Left ventricle myocardium inferior (tissue), 1 donor: ENCODE measurements around the gene AGAP1. TPM values are rescaled to one million over a fixed set of nuclear protein-coding genes. Genes with fewer than 3 reads are reported as not detected.

Experiments used
- DNase-seq: peaks from one replicate; pipeline ENCODE4 v3.0.0-alpha.2; 2020
- H3K27ac ChIP-seq: fragments of 200-600 bp; replicated peaks from 2 replicates; pipeline ENCODE4 v1.8.0; 2021
- H3K27me3 ChIP-seq: fragments of 200-600 bp; 2 replicates; pipeline ENCODE4 v1.8.0; 2021; ENCODE audit warnings: low read depth
- H3K36me3 ChIP-seq: fragments of 200-600 bp; 2 replicates; pipeline ENCODE4 v1.8.0; 2021
- H3K4me1 ChIP-seq: fragments of 200-600 bp; 2 replicates; pipeline ENCODE4 v1.8.0; 2021
- H3K4me3 ChIP-seq: fragments of 200-600 bp; 2 replicates; pipeline ENCODE4 v1.8.0; 2021; ENCODE audit warnings: mild to moderate bottlenecking, moderate library complexity
- H3K9me3 ChIP-seq: fragments of 200-600 bp; replicated peaks from 2 replicates; pipeline ENCODE4 v1.8.0; 2021
- intact Hi-C: fragments of 100-400 bp; cut with micrococcal nuclease; formaldehyde crosslinking; loops from one replicate; pipeline ENCODE4 v1.11.0; 2022
- total RNA-seq: library from RNA; stranded (reverse); fragmentation: NEBNext Ultra II Directional; extraction: Animal tissue kit (Norgen Biotek cat#: 25700); gene quantifications from one replicate; pipeline ENCODE4 v1.2.1, GENCODE V29; 2021
- TF ChIP-seq, protein P1 (sequence below): fragments of 200-600 bp; IDR thresholded peaks from 2 replicates; pipeline ENCODE4 v1.8.0; 2021; ENCODE audit warnings: antibody characterized with exemption, mild to moderate bottlenecking, borderline replicate concordance
- donor health status: DM: no; HTN: yes; CAD: no; lungs with severe emphysema.

Gene AGAP1
- total RNA-seq, 1 donor from 2014 or later = 18.1 TPM

DNA sequence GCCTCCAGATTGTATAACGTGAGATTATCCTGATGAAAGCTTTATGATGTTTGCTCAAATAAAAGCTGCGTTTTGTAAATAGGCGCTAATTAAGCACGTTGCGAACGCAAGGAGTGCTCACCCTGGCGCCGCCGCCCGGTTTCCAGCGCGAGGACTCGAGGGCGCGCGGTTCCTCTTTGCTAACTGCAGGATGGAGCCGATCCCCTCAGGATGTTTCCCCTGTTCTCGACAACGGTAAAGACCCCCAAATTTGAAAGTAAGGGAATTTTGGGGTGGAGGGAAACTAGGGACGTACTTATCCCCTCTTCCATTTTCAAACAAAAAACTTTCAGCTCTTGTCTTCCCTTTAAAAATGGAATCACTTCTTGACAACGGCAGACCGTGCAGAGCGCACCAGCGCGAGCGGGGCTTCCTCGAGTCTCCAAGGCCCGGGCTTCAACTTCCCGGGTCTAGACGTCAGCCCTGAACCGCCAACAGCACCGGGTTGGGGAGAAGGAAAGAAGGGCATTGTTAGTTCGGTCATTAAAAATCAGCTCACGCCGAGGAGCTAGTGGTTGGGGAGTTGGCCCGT is 675.4 kb downstream of the AGAP1 start:
- H3K27me3 ChIP-seq = peaks cover 100% of the 10 kb centered on the region
- TF ChIP-seq, protein P1, sequence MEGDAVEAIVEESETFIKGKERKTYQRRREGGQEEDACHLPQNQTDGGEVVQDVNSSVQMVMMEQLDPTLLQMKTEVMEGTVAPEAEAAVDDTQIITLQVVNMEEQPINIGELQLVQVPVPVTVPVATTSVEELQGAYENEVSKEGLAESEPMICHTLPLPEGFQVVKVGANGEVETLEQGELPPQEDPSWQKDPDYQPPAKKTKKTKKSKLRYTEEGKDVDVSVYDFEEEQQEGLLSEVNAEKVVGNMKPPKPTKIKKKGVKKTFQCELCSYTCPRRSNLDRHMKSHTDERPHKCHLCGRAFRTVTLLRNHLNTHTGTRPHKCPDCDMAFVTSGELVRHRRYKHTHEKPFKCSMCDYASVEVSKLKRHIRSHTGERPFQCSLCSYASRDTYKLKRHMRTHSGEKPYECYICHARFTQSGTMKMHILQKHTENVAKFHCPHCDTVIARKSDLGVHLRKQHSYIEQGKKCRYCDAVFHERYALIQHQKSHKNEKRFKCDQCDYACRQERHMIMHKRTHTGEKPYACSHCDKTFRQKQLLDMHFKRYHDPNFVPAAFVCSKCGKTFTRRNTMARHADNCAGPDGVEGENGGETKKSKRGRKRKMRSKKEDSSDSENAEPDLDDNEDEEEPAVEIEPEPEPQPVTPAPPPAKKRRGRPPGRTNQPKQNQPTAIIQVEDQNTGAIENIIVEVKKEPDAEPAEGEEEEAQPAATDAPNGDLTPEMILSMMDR = no peak
- no peaks in the 10 kb centered on the region for H3K36me3 ChIP-seq
- H3K4me1 ChIP-seq = peaks cover 85% of the 10 kb centered on the region
- H3K4me3 ChIP-seq = no peak overlapping the region
- DNase-seq = no peak
- no peak overlapping the region for H3K27ac ChIP-seq
- no peaks in the 10 kb centered on the region for H3K9me3 ChIP-seq
- intact Hi-C loops = no loop called here

DNA sequence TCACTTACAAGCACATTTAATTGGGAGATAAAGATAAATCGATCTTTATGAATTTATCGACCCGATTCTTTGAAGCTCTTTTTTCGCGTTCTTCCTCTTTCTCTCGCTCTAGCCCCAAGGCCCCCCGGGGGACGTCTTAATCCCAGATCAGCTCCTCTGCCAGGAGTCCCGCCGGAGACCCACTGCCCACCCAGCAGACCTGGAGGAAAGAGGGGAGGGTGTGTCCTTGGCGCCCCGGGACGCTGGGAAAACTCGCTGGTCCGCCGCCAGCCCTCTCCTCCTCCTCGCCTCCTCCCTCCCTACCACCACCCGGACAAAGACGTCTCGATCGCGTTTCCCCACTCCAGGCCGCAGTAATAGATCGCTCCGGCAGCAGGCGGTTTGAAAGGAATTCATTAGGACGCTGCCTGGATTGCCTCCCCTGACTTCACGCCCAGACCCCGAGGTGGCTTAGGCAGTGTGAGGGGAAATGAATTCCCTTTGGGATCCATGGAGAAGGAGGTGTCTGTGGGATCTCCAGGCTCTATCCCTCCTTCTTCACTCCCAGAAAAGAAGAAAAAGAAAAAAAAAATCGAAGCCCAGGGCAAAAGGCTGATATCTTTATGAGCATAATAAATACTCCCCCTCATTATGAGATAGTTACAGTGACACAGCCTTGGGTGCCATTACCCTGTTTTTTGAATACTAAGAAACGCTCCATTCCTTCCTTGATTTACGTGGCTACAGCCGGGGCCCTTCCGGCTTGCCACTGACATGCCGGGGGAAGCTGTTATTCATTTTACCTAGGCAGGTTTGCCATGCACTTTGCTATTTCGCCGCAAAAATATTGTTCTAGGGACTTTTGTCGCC is 676.1 kb downstream of the AGAP1 start:
- no peak for DNase-seq
- H3K9me3 ChIP-seq = no peaks in the 10 kb centered on the region
- H3K4me1 ChIP-seq = peaks cover 78% of the 10 kb centered on the region
- intact Hi-C loops = no loop called here
- peaks cover 100% of the 10 kb centered on the region for H3K27me3 ChIP-seq
- H3K36me3 ChIP-seq = no peaks in the 10 kb centered on the region
- TF ChIP-seq, protein P1 = no peak
- H3K4me3 ChIP-seq = no peak overlapping the region
- H3K27ac ChIP-seq = no peak overlapping the region

DNA sequence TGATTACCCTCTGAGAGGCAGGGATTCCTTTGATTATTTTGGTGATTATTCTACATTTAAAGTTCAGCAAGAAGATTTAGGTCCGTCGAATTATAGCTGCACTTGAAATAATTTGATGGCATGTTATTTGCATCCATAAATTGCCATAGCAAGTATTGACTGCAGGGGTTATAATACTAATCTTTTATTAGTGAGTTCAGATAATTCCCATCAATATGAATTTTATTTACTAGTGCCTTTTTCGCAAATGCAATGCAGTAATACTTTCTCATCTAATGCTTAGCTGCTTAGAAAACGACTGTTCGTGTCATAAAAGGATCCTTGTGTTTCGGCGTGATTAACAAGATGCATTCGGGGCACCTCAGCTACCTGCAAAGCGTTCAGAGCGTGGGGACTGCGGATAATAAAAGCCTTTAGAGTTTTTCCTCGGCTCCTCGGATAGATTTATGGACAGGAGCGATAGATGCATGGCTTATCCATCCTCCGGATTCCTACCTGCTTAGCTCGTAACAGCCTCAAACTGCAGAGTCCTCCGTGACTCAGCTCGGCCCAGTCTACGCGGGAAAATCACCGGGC is 676.8 kb downstream of the AGAP1 start:
- no peaks in the 10 kb centered on the region for H3K36me3 ChIP-seq
- no peaks in the 10 kb centered on the region for H3K9me3 ChIP-seq
- no peak overlapping the region for H3K27ac ChIP-seq
- no peak overlapping the region for H3K4me3 ChIP-seq
- no peak for DNase-seq
- TF ChIP-seq, protein P1 = no peak
- peaks cover 100% of the 10 kb centered on the region for H3K27me3 ChIP-seq
- H3K4me1 ChIP-seq = peaks cover 72% of the 10 kb centered on the region
- intact Hi-C loops = no loop called here

DNA sequence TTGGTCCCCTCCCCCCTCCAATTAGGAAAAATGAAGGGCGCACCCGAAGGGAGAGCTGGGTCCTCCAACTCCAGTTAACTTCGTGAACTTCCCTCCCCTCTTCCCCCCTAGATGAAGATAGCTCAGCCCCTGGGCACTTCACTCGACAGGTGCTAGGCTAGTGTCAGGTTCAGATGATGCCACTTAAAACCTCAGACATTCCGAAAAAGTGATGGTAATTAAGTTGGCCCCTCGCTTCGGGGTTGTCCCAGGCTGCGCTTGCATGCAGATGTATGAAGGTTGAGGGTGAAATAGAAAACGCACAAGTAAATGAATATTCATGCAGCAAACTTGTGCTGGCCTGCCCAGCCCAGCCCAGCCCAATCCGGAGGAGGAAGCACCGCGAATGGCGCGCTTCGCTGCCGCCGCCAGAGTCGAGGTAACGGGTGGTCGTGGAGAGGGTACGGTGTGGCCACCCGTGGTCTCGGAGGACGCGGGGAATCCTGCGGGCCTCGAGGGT is 677.4 kb downstream of the AGAP1 start:
- H3K4me1 ChIP-seq = peaks cover 66% of the 10 kb centered on the region
- H3K27me3 ChIP-seq = peaks cover 100% of the 10 kb centered on the region
- no peak overlapping the region for H3K4me3 ChIP-seq

DNA sequence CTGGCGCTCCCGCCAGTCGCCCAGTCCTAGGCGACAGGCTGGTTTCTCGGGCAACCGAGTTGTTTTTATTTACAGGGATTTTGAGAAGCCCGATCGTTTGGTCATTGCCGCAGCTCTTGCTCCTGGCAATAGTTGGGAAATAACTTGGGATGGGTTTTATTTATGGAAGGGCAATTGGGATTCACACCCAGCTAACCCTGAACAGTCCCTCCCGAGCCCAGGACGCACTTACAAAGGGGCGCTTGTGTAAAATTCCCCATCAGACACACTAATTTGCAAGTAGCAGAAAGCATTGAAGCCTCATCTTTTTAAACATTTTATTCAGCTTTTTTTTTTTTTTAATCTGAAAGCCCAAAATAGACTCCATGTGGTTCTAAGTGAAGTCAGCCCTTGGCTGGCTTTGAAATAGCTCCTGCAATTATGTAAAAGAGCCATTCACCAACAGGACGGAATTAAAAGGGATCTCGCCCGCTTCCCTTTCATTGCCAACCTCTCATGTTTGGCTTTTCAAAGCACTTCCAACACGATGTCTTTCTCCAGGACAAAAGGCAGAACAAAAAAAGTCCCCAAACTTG is 677.9 kb downstream of the AGAP1 start:
- Histone ChIP-seq H3K4me1 (peaks cover 61% of the 10 kb centered on the region), H3K4me3 (no peak overlapping the region), H3K27me3 (peaks cover 100% of the 10 kb centered on the region), H3K9me3 (no peaks in the 10 kb centered on the region), H3K36me3 (no peaks in the 10 kb centered on the region), H3K27ac (no peak overlapping the region)
- intact Hi-C loops = no loop called here
- TF ChIP-seq, protein P1 = no peak
- DNase-seq = no peak

More for the DNA sequence above, 677.4 kb downstream of the AGAP1 start:
- H3K27ac ChIP-seq = no peak overlapping the region
- no peak for DNase-seq
- intact Hi-C loops = no loop called here
- TF ChIP-seq, protein P1 = no peak
- no peaks in the 10 kb centered on the region for H3K9me3 ChIP-seq
- no peaks in the 10 kb centered on the region for H3K36me3 ChIP-seq
